OCI-LY7 (cell line): ENCODE results near the gene ACP5. TPM values are rescaled to one million over a fixed set of nuclear protein-coding genes. Genes with fewer than 3 reads are reported as not detected.
A peak's percentile ranks its signal among the peaks of the same experiment; 100 is the strongest.

Experiments used
- BruUV-seq: library from RNA; stranded (reverse); fragments of 400-500 nt; replicated peaks from 2 replicates; lab custom pipeline; 2021; lab: Mats Ljungman, UMichigan
- CTCF ChIA-PET: fragments of 300-600 bp; sonication (Branson Sonifier 250); formaldehyde crosslinking; loops from one replicate; lab custom pipeline; 2022; ENCODE audit warnings: antibody characterized with exemption; ENCODE audit not compliant: unreplicated experiment; lab: Charles Lee
- POLR2A ChIA-PET: fragments of 300-600 bp; sonication (Branson Sonifier 250); formaldehyde crosslinking; loops from one replicate; lab custom pipeline; 2022; ENCODE audit warnings: antibody characterized with exemption; lab: Charles Lee
- DNase-seq: peaks from one replicate; pipeline ENCODE4 v3.0.0-alpha.2; 2015; ENCODE audit warnings: low spot score
- H2AFZ ChIP-seq: fragments of 200-600 bp; sonication (generic), shearing (Covaris generic); 2 replicates; pipeline ENCODE4 v1.6.1; 2014; ENCODE audit warnings: mild to moderate bottlenecking, antibody characterized with exemption, low read length, moderate library complexity
- H3K27ac ChIP-seq: fragments of 200-600 bp; sonication (generic); 2 replicates; pipeline ENCODE4 v1.5.1; 2014; ENCODE audit warnings: mixed run types, low read depth, mild to moderate bottlenecking, moderate library complexity, low read length, inconsistent platforms; ENCODE audit not compliant: poor library complexity, severe bottlenecking
- H3K36me3 ChIP-seq: fragments of 200-600 bp; sonication (generic); 2 replicates; pipeline ENCODE4 v1.6.1; 2014; ENCODE audit warnings: mild to moderate bottlenecking, antibody characterized with exemption, low read length, moderate library complexity, mixed read lengths; ENCODE audit not compliant: insufficient read depth
- H3K4me1 ChIP-seq: fragments of 200-600 bp; sonication (generic); 2 replicates; pipeline ENCODE4 v1.5.1; 2014; ENCODE audit warnings: mild to moderate bottlenecking, low read length; ENCODE audit not compliant: insufficient read depth, poor library complexity, severe bottlenecking
- H3K4me2 ChIP-seq: fragments of 200-600 bp; sonication (generic); 2 replicates; pipeline ENCODE4 v1.6.1; 2014; ENCODE audit warnings: mild to moderate bottlenecking, low read length
- H3K4me3 ChIP-seq: fragments of 200-600 bp; sonication (generic); 2 replicates; pipeline ENCODE4 v1.5.1; 2014; ENCODE audit warnings: mild to moderate bottlenecking, low read depth, low read length; ENCODE audit not compliant: poor library complexity, severe bottlenecking
- H3K79me2 ChIP-seq: fragments of 200-600 bp; sonication (generic); 2 replicates; pipeline ENCODE4 v1.6.1; 2016; ENCODE audit warnings: low read depth, mild to moderate bottlenecking, low read length, moderate library complexity, mixed read lengths; ENCODE audit not compliant: insufficient read depth
- H3K9me2 ChIP-seq: fragments of 200-600 bp; sonication (generic); 2 replicates; pipeline ENCODE4 v1.6.1; 2016; ENCODE audit warnings: mild to moderate bottlenecking, low read length, mixed read lengths; ENCODE audit not compliant: insufficient read depth
- H3K9me3 ChIP-seq: fragments of 200-600 bp; sonication (generic); 2 replicates; pipeline ENCODE4 v1.6.1; 2014; ENCODE audit warnings: mild to moderate bottlenecking, mixed run types, low read length, mixed read lengths
- H4K20me1 ChIP-seq: fragments of 200-600 bp; sonication (generic); 2 replicates; pipeline ENCODE4 v1.6.1; 2014; ENCODE audit warnings: mild to moderate bottlenecking, antibody characterized with exemption, low read length, moderate library complexity, mixed read lengths; ENCODE audit not compliant: insufficient read depth
- CTCF ChIP-seq: fragments of 200-600 bp; sonication (generic); conservative IDR thresholded peaks from 2 replicates; pipeline ENCODE4 v1.5.1; 2014; ENCODE audit warnings: mild to moderate bottlenecking, antibody characterized with exemption, low read length, moderate library complexity, mixed read lengths
- EZH2phosphoT487 ChIP-seq: fragments of 200-600 bp; sonication (generic); IDR thresholded peaks from 2 replicates; pipeline ENCODE4 v1.6.1; 2018; ENCODE audit warnings: low read depth, borderline replicate concordance, mild to moderate bottlenecking, mixed run types, antibody characterized with exemption, low read length, moderate library complexity, mixed read lengths
- intact Hi-C: fragments of 100-400 bp; cut with micrococcal nuclease; formaldehyde crosslinking; loops from one replicate; pipeline ENCODE4 v1.10.0; 2022; ENCODE audit not compliant: unreplicated experiment
- total RNA-seq, 2 experiments: library from RNA; depleted of rRNA in 1 of 2; stranded (reverse); fragments of >200 nt in 1 of 2; shearing (Covaris generic) in 1 of 2; gene quantifications; 2 replicates each; pipeline ENCODE4 v1.2.3, GENCODE V29; 2014 to 2022

Gene ACP5
- total RNA-seq, 2 experiments from 2014 or later = 16.3 to 21.6 TPM

GRCh38 chr19:11563532-11563931, 13.9 kb downstream of the ACP5 start:
- Histone ChIP-seq H3K4me3 (no peak overlapping the region), H4K20me1 (peaks cover 3% of the 10 kb centered on the region; the same call in 1 of the 2 replicates), H3K27ac (peak overlapping the region; percentile 44), H3K9me2 (no peaks in the 10 kb centered on the region), H3K9me3 (no peaks in the 10 kb centered on the region), H3K79me2 (peaks cover 19% of the 10 kb centered on the region), H3K36me3 (no peaks in the 10 kb centered on the region), H3K4me1 (peaks cover 63% of the 10 kb centered on the region), H3K4me2 (peak overlapping the region; percentile 25; the same call in 1 of the 2 replicates), H2AFZ (peak overlapping the region; percentile 24; the same call in 1 of the 2 replicates)
- POLR2A ChIA-PET = interaction anchor here (1.0 to 1.1 kb wide), 2 partner anchors 15 to 34 kb away, joined by 3 read pairs; partner anchors contain the start of gene ECSIT
- CTCF ChIA-PET = no interaction called here
- BruUV-seq = no TSS peak
- intact Hi-C loops = no loop called here
- TF ChIP-seq CTCF (no peak), EZH2phosphoT487 (no peak)
- DNase-seq = no peak

GRCh38 chr19:11560404-11561051, 16.9 kb downstream of the ACP5 start:
- BruUV-seq = no TSS peak
- Histone ChIP-seq H3K4me1 (peaks cover 64% of the 10 kb centered on the region), H4K20me1 (peaks cover 10% of the 10 kb centered on the region; the same call in 1 of the 2 replicates), H3K9me3 (no peaks in the 10 kb centered on the region), H3K4me3 (peak overlapping the region; percentile 96), H3K27ac (peak overlapping the region; percentile 73), H3K9me2 (no peaks in the 10 kb centered on the region), H3K79me2 (peaks cover 41% of the 10 kb centered on the region), H3K4me2 (peak overlapping the region; percentile 67), H3K36me3 (peaks cover 10% of the 10 kb centered on the region; the same call in 1 of the 2 replicates), H2AFZ (no peak overlapping the region)
- ChIA-PET POLR2A (interaction anchor here (0.5 to 1.8 kb wide), 2 partner anchors 18 to 26 kb away, joined by 3 to 6 read pairs; no protein-coding TSS in a partner anchor), CTCF (no interaction called here)
- TF ChIP-seq CTCF (peak; percentile 95), EZH2phosphoT487 (no peak)
- intact Hi-C loops = loop anchor here (1.0 kb wide), 1 partner anchor 27 kb away; no protein-coding TSS in a partner anchor
- peak; percentile 96 for DNase-seq
